GM18868 (cell line): ENCODE data around the gene FTCD.
"Not testable (repeated sequence)": the region's sequence is repeated elsewhere in the genome, so short reads cannot be mapped to it uniquely, and the experiment has no call there.

ENCODE experiments used
- ATAC-seq: cut with Tn5 transposase; IDR thresholded peaks from one replicate; pipeline ENCODE4 v1.9.1; 2021; ENCODE audit warnings: mild to moderate bottlenecking, moderate library complexity; ENCODE audit not compliant: unreplicated experiment

FTCD gene

DNA sequence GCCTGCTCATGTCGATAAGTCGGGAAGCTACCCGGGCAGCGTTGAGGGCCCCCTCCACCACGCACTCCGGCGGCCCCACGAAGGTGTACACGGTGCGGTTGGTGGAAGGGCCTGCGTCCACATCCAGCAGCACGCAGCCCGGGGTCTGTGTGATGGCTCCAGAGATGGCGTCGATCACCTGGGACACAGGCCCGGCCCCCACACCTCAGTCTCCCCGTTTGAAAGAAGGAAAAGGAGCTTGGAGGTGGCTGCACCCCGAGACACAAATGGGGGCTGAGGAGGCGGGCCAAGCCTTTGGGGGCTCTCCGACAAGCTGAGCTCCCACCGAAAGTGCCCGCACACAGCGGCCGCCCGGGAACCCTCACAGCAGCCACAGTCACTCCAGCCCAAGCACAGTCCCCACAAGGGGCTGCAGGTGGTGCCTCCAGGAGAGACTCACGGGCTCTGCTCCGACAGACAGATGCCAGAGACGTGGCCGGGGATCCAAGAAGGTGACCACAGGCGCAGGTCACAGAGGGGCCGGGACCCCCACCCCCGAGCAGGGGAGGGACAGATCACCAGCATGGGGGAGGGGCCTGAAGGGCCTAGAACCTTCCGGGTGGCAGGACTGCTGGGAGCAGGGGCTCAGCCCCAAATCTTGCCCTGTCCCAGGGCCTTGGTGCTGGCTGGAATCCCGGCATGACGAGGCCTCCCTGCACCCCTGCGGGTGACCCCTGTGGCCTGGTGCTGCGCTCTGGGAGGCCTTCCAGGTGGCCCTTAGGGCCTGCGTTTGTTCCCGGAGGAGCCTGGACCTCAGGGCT is 1.0 kb downstream of the FTCD start:
- no peak for ATAC-seq

GRCh38 chr21:46153247-46154154 is 1.9 kb downstream of the FTCD start:
- ATAC-seq, result no peak

- ATAC-seq, result no peak
Measured at GRCh38 chr21:46152927-46153246, 2.5 kb downstream of the FTCD start.

GRCh38 chr21:46151989-46152926 is 3.1 kb downstream of the FTCD start:
- ATAC-seq, result no peak

GRCh38 chr21:46151261-46151988 is 4.0 kb downstream of the FTCD start:
- ATAC-seq, result no peak

DNA sequence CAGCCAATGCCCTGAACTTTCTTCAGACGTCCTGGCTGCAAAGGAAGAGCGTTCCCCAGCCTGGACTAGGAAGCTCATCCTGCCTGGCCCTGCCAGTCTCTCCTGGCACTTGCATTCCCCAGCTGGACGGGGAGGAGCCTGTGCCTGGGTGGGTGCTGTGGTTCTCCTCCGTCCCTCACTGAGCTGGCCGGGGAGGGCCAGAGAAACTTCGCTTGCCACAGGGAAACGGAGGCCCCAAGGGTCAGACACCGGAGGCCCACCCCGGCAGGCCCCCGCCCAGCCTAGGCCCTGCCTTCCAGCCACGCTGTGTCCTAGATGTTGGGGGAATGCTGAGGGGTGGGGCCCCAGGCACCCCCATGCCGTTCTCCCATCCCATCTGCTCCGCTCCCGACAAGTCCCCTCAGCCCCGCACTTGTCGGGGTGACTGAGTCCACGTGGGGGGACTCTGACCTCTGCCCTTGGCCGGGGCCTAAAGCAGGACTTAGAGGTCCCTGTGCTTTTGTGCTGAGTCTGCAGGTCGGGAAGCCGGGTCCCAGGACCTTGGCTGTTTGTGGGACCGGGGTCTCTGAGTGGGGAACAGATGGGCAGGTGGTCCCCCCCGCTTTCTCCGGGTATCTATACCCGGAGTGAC is 4.8 kb downstream of the FTCD start:
- ATAC-seq, result no peak

- no peak for ATAC-seq
Measured at GRCh38 chr21:46150073-46150472, 5.3 kb downstream of the FTCD start.

- ATAC-seq, result no peak
Measured at GRCh38 chr21:46149205-46149901, 6.0 kb downstream of the FTCD start.

DNA sequence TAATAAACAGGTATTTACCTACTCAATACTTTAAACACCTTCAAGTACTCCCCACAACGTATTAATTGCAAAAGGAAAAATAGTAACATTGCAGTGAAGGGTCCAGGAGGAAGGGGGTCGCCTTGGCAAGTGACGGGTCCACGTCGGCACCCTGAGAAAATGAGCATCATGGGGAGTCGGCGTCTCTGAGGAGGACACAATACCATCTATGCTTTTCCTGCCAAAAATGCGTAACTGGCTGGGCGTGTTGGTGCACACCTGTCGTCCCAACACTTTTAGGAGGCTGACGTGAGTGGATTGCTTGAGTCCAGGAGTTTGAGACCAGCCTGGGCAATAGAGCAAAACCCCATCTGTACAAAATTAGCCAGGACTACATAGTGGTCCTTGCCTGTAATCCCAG is 7.3 kb downstream of the FTCD start:
- no peak for ATAC-seq

DNA sequence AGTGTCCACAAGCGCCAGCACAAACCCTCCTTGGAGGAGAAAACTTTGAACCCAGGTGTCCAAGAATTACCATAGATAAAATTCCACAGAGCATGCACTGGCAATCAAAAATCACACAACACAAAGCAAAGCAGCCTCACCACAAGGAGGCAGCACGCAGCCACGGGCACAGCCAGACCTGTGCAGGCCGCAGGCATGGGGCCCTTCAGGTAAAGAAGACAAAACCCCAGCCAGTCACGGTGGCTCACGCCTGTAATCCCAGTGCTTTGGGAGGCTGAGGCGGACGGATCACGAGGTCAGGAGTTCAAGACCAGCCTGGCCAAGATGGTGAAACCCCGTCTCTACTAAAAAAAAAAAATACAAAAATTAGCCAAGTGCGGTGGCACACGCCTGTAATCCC is 8.0 kb downstream of the FTCD start:
- not testable (repeated sequence) for ATAC-seq

GRCh38 chr21:46146856-46147255 is 8.5 kb downstream of the FTCD start:
- ATAC-seq, result no peak

GRCh38 chr21:46145840-46146691 is 9.3 kb downstream of the FTCD start:
- ATAC-seq, result no peak

DNA sequence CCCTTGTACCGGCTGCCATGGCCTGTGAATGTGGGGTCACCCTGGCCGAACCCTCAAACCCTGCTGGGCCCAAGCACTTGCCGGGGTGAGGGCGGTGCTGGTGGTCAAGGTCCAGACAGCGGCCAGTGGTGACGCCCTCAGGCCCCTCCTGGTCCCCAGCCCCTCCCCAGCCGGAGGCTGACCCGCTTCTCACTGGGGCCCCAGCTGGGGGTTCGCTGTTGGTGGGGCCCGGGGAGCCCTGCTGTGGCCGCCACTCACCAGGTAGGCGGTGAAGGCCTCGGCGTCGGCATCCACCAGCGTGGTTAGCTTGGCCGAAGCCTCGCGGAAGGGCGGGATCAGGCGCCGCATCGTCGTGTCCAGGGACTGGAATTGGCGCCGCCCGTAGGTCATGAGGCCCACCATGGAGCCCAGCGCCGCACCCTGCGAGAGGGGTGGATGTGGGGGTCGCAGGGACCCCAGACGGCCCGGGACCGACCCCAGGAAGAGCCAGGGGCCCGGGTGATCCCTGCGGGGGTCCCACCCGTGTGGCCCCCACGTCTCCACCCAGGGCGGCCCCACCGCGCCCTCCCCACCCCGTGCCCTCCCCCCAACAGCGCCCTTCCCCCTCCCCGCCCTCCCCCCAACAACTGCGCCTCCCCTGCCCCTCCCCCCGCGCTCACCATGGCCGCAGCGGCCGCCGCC is 10.1 kb downstream of the FTCD start:
- ATAC-seq, result no peak

- no peak for ATAC-seq
Measured at GRCh38 chr21:46144464-46145070, 10.8 kb downstream of the FTCD start.

GRCh38 chr21:46142582-46143473 is 12.6 kb downstream of the FTCD start:
- ATAC-seq, result no peak

GRCh38 chr21:46141767-46142581 is 13.4 kb downstream of the FTCD start:
- no peak for ATAC-seq
